Neural progenitor cell (in vitro differentiated cells): Measurements from ENCODE around the gene SC5D.

Experiments
- EZH2 ChIP-seq: fragments of 200-600 bp; sonication (generic); IDR thresholded peaks from 2 replicates; pipeline ENCODE4 v1.6.1; 2017; ENCODE audit warnings: antibody characterized with exemption, mild to moderate bottlenecking, moderate library complexity
- TF ChIP-seq, protein P1 (sequence below): fragments of 200-600 bp; sonication (generic); IDR thresholded peaks from 2 replicates; pipeline ENCODE4 v1.5.1; 2017; ENCODE audit warnings: antibody characterized with exemption, mild to moderate bottlenecking

DNA sequence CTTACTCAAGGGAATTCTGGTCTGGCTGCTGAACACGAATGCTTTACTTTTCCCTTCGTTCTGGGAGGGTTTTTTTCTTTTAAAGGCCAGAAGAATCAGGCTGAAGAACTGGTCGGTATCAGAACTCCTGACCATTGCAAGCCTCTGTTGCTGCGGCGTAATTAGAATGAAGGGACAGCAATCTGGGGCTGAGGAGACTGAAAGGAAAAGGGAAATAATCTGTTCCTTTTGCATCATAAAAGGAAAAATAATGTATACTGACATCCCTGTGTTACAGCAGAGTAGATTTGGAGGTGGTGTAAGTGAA is 670 bp downstream of the SC5D start:
- TF ChIP-seq, protein P1, sequence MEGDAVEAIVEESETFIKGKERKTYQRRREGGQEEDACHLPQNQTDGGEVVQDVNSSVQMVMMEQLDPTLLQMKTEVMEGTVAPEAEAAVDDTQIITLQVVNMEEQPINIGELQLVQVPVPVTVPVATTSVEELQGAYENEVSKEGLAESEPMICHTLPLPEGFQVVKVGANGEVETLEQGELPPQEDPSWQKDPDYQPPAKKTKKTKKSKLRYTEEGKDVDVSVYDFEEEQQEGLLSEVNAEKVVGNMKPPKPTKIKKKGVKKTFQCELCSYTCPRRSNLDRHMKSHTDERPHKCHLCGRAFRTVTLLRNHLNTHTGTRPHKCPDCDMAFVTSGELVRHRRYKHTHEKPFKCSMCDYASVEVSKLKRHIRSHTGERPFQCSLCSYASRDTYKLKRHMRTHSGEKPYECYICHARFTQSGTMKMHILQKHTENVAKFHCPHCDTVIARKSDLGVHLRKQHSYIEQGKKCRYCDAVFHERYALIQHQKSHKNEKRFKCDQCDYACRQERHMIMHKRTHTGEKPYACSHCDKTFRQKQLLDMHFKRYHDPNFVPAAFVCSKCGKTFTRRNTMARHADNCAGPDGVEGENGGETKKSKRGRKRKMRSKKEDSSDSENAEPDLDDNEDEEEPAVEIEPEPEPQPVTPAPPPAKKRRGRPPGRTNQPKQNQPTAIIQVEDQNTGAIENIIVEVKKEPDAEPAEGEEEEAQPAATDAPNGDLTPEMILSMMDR: no peak
- peak; percentile 18 for TF ChIP-seq EZH2
